Cardiac muscle cell (in vitro differentiated cells and primary cell): ENCODE results near the gene SLC25A24. TPM values are rescaled to one million over a fixed set of nuclear protein-coding genes. Genes with fewer than 3 reads are reported as not detected.
"Not testable (repeated sequence)": the region's sequence is repeated elsewhere in the genome, so short reads cannot be mapped to it uniquely, and the experiment has no call there.

ENCODE experiments used
- DNase-seq, 2 donors: peaks; one replicate each; pipeline versions ENCODE4 v3.0.0 to v3.0.0-alpha.2; 2010 to 2017; ENCODE audit warnings: low read depth in 1 of 2, low spot score in 1 of 2
- H3K27ac ChIP-seq: fragments of 200-600 bp; sonication (generic); 2 replicates; pipeline ENCODE4 v1.5.1; 2016
- H3K27me3 ChIP-seq: fragments of 200-600 bp; sonication (generic); 2 replicates; pipeline ENCODE4 v1.6.0; 2016; ENCODE audit warnings: control low read depth
- H3K36me3 ChIP-seq: fragments of 200-600 bp; sonication (generic); 2 replicates; pipeline ENCODE4 v1.5.1; 2016; ENCODE audit warnings: control low read depth
- H3K4me1 ChIP-seq: fragments of 200-600 bp; sonication (generic); 2 replicates; pipeline ENCODE4 v1.8.1; 2017; ENCODE audit warnings: low read depth, mild to moderate bottlenecking, mixed run types
- H3K4me3 ChIP-seq: fragments of 200-600 bp; sonication (generic); 2 replicates; pipeline ENCODE4 v1.5.1; 2016; ENCODE audit warnings: mild to moderate bottlenecking
- H3K9me3 ChIP-seq: fragments of 200-600 bp; sonication (generic); 2 replicates; pipeline ENCODE4 v1.5.1; 2017; ENCODE audit warnings: low read depth, mild to moderate bottlenecking, control low read depth
- polyA plus RNA-seq: library from polyadenylated mRNA; unstranded; fragments of >200 nt; fragmentation: Nextera tagmentation; extraction: Ambion mirVana; gene quantifications from 2 replicates; pipeline ENCODE4 v1.2.1, GENCODE V29; 2016
- total RNA-seq: library from RNA; depleted of rRNA; stranded (reverse); fragments of >200 nt; gene quantifications from 2 replicates; pipeline ENCODE4 v1.2.3, GENCODE V29; 2016
- TF ChIP-seq, protein P1 (sequence below): IDR thresholded peaks from 2 replicates; pipeline ENCODE4 v1.5.1; 2012; ENCODE audit warnings: low read depth, mild to moderate bottlenecking, low read length

Gene SLC25A24
- total and polyA plus RNA-seq, 2 experiments from 2014 or later = 13.6 to 15.5 TPM

DNA sequence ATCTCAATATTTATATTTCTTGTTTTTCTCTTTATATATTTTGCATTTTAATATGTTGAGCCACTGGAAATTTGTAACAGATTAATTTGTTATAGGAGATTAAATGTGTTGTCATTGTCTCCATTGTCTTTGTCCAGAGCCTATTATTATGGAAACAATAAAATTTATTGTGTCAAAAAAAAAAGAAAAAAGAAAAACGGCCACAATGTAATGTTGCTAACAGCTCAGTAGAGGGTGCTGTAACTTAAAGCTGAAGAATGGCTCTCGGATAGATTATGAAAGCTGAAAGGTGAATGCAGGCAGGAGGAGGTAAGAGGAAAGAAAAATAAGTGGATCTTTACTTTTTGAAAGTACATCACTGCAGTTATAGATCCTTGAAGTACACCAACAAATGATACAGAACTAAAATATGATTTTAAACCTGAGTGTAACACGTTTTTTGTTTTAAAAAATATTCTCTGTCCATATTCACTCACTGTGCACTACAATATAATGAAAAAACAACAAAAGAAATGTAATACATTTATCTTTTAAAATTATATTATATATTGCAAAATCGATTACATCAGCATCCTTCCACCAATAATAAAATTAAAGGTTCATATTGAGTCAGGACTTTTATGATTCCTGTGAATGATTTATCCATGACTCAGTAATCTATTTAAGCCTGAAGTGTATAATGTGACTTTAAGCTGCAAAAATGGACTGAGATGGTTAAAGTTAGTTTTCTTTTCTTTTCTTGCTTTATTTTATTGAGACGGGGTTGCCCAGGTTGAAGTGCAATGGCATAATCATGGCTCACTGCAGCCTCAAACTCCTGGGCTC, 14.7 kb upstream of the SLC25A24 start:
- peak; percentile 11 to 39 for DNase-seq
- H3K27ac ChIP-seq, H3K27me3 ChIP-seq, H3K4me1 ChIP-seq, H3K4me3 ChIP-seq, H3K9me3 ChIP-seq, H3K36me3 ChIP-seq: not testable (repeated sequence)
- TF ChIP-seq, protein P1, sequence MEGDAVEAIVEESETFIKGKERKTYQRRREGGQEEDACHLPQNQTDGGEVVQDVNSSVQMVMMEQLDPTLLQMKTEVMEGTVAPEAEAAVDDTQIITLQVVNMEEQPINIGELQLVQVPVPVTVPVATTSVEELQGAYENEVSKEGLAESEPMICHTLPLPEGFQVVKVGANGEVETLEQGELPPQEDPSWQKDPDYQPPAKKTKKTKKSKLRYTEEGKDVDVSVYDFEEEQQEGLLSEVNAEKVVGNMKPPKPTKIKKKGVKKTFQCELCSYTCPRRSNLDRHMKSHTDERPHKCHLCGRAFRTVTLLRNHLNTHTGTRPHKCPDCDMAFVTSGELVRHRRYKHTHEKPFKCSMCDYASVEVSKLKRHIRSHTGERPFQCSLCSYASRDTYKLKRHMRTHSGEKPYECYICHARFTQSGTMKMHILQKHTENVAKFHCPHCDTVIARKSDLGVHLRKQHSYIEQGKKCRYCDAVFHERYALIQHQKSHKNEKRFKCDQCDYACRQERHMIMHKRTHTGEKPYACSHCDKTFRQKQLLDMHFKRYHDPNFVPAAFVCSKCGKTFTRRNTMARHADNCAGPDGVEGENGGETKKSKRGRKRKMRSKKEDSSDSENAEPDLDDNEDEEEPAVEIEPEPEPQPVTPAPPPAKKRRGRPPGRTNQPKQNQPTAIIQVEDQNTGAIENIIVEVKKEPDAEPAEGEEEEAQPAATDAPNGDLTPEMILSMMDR = peak; percentile 37

- TF ChIP-seq, protein P1 = no peak
- Histone ChIP-seq H3K9me3 (no peaks in the 10 kb centered on the region), H3K36me3 (no peaks in the 10 kb centered on the region), H3K27me3 (peaks cover 2% of the 10 kb centered on the region), H3K27ac (no peak overlapping the region), H3K4me1 (no peaks in the 10 kb centered on the region), H3K4me3 (no peak overlapping the region)
- no peak for DNase-seq
Measured at GRCh38 chr1:108211014-108211413, 10.9 kb upstream of the SLC25A24 start.

DNA sequence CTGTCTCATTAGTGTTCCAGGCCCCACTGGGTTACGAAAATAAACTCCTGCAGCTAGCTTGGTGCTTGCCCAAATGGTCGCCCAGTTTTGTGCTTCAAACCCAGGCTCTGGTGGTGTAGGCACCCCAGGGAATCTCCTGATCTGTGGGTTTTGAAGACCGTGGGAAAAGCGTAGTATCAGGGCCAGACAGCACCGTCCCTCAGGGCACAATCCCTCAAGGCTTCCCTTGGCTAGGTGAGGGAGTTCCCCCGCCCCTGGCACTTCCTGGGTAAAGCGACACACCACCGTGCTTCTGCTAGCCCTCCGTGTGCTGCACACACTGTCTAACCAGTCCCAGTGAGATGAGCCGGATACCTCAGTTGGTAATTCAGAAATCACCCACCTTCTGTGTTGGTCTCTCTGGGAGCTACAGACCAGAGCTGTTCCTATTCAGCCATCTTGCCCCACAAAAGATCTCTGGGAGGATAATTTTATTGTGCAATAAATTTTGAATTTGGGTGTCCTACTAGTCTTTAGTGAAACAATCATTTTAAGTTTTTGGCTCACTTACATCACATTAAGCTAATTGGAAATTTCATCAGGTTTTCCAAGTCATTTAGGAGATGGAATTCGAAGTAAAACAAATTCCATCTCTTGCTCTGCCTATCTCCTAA, 9.4 kb upstream of the SLC25A24 start:
- DNase-seq = no peak
- no peak overlapping the region for H3K27ac ChIP-seq
- TF ChIP-seq, protein P1 = no peak
- H3K27me3 ChIP-seq = peaks cover 2% of the 10 kb centered on the region
- H3K4me1 ChIP-seq = no peaks in the 10 kb centered on the region
- H3K36me3 ChIP-seq = no peaks in the 10 kb centered on the region
- H3K9me3 ChIP-seq = no peaks in the 10 kb centered on the region
- no peak overlapping the region for H3K4me3 ChIP-seq

- Histone ChIP-seq H3K27me3 (peaks cover 2% of the 10 kb centered on the region), H3K4me1 (no peaks in the 10 kb centered on the region), H3K27ac (no peak overlapping the region), H3K36me3 (no peaks in the 10 kb centered on the region), H3K4me3 (no peak overlapping the region), H3K9me3 (no peaks in the 10 kb centered on the region)
- DNase-seq = no peak
- TF ChIP-seq, protein P1 = no peak
Measured at GRCh38 chr1:108208724-108209446, 8.7 kb upstream of the SLC25A24 start.

DNA sequence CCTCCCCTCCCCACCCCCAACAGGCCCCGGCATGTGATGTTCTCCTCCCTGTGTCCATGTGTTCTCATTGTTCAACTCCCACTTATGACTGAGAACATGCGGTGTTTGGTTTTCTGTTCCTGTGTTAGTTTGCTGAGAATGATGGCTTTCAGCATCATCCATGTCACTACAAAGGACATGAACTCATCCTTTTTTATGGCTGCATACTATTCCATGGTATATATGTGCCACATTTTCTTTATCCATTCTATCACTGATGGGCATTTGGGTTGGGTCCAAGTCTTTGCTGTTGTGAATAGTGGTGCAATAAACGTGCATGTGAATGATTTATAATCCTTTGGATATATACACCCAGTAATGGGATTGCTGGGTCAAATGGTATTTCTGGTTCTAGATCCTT, 3.4 kb upstream of the SLC25A24 start:
- not testable (repeated sequence) for H3K9me3 ChIP-seq, H3K4me3 ChIP-seq

More for the DNA sequence above, 3.4 kb upstream of the SLC25A24 start:
- not testable (repeated sequence) for DNase-seq, H3K4me1 ChIP-seq, H3K27ac ChIP-seq, H3K36me3 ChIP-seq, H3K27me3 ChIP-seq
